GM12891 (cell line): ENCODE results near the gene KLF18.
"Not testable (repeated sequence)": the region's sequence is repeated elsewhere in the genome, so short reads cannot be mapped to it uniquely, and the experiment has no call there.

Experiments used
- DNase-seq: peaks from one replicate; pipeline ENCODE4 v3.0.0; 2011; ENCODE audit warnings: low spot score; ENCODE audit not compliant: insufficient read length
- FAIRE-seq: peaks from 2 replicates; lab custom pipeline; 2011; peaks lifted over from hg19 to GRCh38; lab: Jason Lieb, UNC
- PAX5 ChIP-seq: IDR thresholded peaks from 2 replicates; pipeline ENCODE4 v1.6.1; 2011; ENCODE audit warnings: low read length, moderate library complexity, mild to moderate bottlenecking; ENCODE audit not compliant: insufficient read depth, severe bottlenecking
- POLR2A ChIP-seq: IDR thresholded peaks from 2 replicates; pipeline ENCODE4 v1.6.1; 2011; ENCODE audit warnings: low read depth, low read length, control low read depth
- POLR2AphosphoS5 ChIP-seq: IDR thresholded peaks from 2 replicates; pipeline ENCODE4 v1.6.1; 2011; ENCODE audit warnings: low read depth, low read length, control low read depth
- POU2F2 ChIP-seq: IDR thresholded peaks from 2 replicates; pipeline ENCODE4 v1.6.1; 2011; ENCODE audit warnings: low read depth, mild to moderate bottlenecking, control low read depth, low read length, moderate library complexity
- SPI1 ChIP-seq: IDR thresholded peaks from 2 replicates; pipeline ENCODE4 v1.6.1; 2011; ENCODE audit warnings: low read depth, low read length, control low read depth
- TAF1 ChIP-seq: IDR thresholded peaks from 2 replicates; pipeline ENCODE4 v1.6.1; 2011; ENCODE audit warnings: low read depth, low read length, control low read depth

KLF18 gene

GRCh38 chr1:44151332-44151731, 9.9 kb upstream of the KLF18 start:
- no peak for FAIRE-seq
- no peak for DNase-seq
- TF ChIP-seq PAX5 (no peak), POLR2A (no peak), TAF1 (no peak), POLR2AphosphoS5 (no peak)

GRCh38 chr1:44147582-44147981, 6.2 kb upstream of the KLF18 start:
- FAIRE-seq (no peak), DNase-seq (no peak)
- TF ChIP-seq POLR2A, result no peak
- TF ChIP-seq POLR2AphosphoS5, result no peak
- no peak for TF ChIP-seq POU2F2
- TF ChIP-seq PAX5, result no peak
- no peak for TF ChIP-seq SPI1
- no peak for TF ChIP-seq TAF1

DNA sequence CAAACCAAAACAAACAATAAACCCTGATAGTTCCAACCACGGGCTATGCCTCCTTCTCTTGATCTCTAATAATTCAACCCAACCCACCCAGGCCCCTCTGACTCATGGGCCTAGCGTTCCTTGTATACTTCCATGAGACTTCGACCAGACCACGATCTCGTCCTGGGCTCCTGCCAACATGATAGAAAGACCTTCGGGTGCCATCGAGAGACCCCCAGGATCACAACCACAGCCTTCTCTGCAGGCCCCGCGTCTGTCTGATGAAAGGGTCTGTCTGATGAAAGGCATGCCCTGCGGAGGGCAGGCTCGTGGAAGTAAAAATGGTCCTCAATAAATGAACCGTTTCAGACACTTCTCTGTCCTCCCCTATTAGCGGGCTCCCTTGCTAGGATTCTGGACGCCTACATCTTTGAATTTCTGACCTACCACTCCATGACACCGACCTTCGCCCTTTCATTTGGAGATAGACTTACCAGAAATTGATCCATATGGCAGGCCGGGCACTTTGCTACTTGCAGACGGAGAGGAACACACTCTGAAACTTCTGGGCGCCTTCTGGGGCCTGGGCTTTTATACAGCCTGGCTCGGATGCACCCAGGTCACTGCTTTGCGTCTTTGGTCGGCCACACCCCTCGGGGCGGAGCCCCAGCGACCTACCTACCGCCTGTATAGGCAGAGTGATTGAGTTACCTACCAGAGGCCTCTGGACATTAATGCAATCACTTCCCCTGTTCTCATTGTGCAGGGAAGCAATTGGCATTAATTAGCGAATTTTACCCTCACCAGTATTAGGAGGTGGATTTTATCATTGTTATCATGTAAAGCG, 5.3 kb upstream of the KLF18 start:
- FAIRE-seq, result no peak

GRCh38 chr1:44144962-44145756, 3.7 kb upstream of the KLF18 start:
- DNase-seq (no peak), FAIRE-seq (no peak)
- no peak for TF ChIP-seq POU2F2

More for the DNA sequence above, 5.3 kb upstream of the KLF18 start:
- no peak for DNase-seq
- TF ChIP-seq POU2F2 (no peak), POLR2A (no peak), POLR2AphosphoS5 (no peak), TAF1 (no peak), PAX5 (no peak), SPI1 (no peak)

- FAIRE-seq, DNase-seq: not testable (repeated sequence)
These were observed 1.9 kb downstream of the KLF18 start for GRCh38 chr1:44139565-44139964.

DNA sequence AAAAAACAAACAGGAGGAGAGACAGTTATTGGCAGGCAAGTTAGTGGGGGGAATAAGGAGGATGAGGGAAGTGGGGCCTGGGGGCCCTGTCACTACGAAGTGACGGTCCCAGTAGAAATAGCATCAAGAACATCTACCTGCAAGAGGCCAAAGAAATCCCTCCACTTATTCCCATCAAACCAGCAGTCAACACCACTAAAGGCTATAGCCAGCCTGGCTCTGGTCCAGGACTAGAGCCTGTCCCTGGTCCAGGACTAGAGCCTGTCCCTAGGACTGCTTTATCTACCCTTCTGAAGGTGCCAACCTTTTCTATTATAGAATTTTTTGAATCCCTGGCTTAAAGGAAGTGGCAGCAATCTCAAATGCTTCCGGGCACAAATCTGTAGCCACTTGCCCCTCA, 3.2 kb downstream of the KLF18 start:
- FAIRE-seq (no peak), DNase-seq (no peak)
- TF ChIP-seq POLR2A (no peak), POU2F2 (no peak), TAF1 (no peak), PAX5 (no peak), SPI1 (no peak), POLR2AphosphoS5 (no peak)

- DNase-seq (no peak), FAIRE-seq (no peak)
- TF ChIP-seq SPI1 (no peak), POU2F2 (no peak), POLR2AphosphoS5 (no peak), PAX5 (no peak), TAF1 (no peak), POLR2A (no peak)
These were observed 5.5 kb downstream of the KLF18 start for GRCh38 chr1:44135886-44136285.

DNA sequence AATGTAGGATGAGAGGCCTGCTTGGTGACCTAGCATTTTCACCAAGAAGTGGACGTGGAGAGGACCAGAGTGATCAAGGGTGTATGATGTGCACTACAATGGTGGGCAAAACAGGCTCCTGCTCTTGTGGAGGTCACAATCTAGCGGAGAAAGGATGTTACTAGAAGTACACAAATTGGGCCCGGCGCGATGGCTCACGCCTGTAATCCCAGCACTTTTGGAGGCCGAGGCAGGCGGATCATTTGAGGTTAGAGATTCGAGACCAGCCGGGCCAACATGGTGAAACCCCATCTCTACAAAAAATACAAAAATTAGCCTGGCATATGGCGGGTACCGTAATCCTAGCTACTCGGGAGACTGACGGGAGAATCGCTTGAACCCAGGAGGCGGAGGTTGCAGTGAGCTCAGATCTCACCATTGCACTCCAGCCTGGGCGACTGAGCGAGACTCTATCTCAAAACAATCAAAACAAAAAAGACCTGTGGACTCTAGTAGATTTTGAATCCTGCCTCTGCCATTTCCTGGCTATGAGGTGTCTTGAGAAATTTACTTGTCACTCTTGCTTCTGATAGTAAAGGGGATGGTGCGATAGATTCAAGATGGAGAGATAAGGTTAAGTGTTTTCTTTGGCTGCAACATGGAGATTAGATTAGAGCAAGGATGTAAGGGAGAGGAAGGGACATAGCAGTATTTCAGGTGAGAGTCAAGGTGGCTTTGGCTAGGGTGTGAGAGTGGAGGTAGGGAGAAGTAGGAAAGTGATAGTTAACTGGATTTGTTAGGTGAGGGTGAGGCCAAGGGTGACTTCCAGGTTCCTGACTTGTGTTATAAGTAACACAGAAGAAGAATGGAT, 7.1 kb downstream of the KLF18 start:
- DNase-seq, result no peak
- TF ChIP-seq POLR2AphosphoS5 (no peak), PAX5 (no peak), POU2F2 (no peak), POLR2A (no peak)
- FAIRE-seq, result no peak

GRCh38 chr1:44131411-44131810, 10.0 kb downstream of the KLF18 start:
- FAIRE-seq, result no peak

More at GRCh38 chr1:44131411-44131810, 10.0 kb downstream of the KLF18 start:
- DNase-seq, result no peak
- no peak for TF ChIP-seq PAX5
- no peak for TF ChIP-seq POLR2AphosphoS5
- TF ChIP-seq POLR2A, result no peak
- TF ChIP-seq SPI1, result no peak
- TF ChIP-seq POU2F2, result no peak
- no peak for TF ChIP-seq TAF1
